ENCODE measurements around the gene PDE7B.
"Not testable (repeated sequence)": the region's sequence is repeated elsewhere in the genome, so short reads cannot be mapped to it uniquely, and the experiment has no call there.

The PDE7B gene

DNA sequence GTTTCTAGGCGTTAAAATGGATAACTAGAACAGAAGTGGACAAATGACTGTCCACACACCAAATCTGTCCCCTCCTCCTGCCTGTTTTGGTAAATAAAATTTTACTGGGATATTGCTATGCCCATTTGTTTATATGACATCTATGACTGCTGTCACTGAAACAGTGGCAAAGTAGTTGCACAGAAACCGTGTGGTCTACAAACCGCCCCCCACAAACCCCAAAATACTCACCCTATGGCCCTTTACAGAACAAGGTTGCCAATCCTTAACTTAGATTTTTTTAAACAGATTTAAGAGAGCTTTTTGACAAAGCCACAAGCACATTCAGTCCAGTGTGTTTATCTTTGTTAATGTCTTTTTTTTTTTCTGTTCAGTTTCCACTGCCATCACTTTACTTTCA, 260.8 kb downstream of the PDE7B start:
- DNase-seq (ENCODE audit: low read depth, low spot score), result no peak
- H3K4me3 ChIP-seq (ENCODE audit: low read length), result no peak overlapping the region

DNA sequence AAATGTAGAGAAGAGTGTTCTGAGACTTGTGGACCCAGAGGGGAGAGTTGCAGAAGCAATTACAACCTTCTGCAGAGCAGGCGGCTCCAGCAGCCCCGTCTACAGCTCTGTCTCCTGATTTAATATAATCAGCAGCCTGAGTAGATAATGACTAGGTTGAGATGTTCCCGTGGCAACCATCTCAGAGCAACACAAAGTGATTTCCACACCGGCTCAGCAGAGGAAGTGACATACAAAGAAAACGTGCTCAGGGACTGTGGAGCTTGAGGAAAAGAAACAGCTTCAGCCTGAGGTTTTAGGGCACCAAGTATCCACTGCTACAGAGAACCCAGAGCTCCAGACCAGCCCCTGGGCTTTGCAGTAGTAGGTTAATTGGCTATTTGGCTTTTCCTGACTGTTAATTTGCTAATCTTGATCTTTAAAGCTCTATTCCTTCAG, 262.3 kb downstream of the PDE7B start:
- DNase-seq (ENCODE audit: low read depth, low spot score), result peak; percentile 28
- H3K4me3 ChIP-seq (ENCODE audit: low read length), result no peak overlapping the region

GRCh38 chr6:136114661-136115060, 263.2 kb downstream of the PDE7B start:
- DNase-seq (ENCODE audit: low read depth, low spot score), result no peak
- no peak overlapping the region for H3K4me3 ChIP-seq (ENCODE audit: low read length)

DNA sequence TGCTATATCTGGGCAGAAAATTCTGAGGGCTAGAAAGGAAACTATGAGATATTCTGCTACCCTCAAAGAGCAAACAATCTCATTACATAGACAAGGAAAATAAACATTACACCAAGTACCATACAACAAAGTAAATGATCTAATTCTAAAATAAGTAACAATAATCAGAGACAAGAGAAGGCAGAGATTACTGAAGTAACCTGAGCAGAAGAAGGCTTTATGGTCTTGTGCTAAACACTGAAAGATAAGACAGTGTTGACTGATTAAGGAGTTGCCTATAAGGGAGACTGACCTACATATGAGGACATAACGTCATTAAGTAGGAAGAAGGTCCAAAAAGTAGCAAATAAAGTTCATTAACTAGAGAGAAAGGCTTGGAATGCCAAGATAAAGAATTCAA, 264.4 kb downstream of the PDE7B start:
- no peak overlapping the region for H3K4me3 ChIP-seq (ENCODE audit: low read length)
- DNase-seq (ENCODE audit: low read depth, low spot score), result no peak

- DNase-seq (ENCODE audit: low read depth, low spot score), result no peak
- H3K4me3 ChIP-seq (ENCODE audit: low read length), result no peak overlapping the region
Observed at GRCh38 chr6:136117081-136117480, 265.6 kb downstream of the PDE7B start.

DNA sequence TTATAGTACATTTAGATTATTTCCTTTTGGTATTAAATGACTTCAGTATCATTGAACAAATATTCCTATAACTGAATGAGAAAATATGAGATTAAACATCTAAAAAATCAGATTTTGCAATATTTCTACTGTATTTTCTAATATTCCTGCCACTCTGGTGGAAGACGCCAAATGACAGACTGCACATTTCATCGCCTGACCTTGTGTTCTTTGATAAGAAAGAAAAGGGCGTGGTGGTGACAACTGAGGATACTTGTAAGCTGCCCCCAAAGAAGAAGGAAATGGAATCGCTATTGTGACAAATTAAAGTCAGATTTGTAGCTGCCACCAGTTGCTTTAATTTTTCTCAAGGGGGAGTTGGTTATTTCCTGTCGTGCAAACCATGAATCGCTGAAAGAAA, 267.3 kb downstream of the PDE7B start:
- DNase-seq (ENCODE audit: low read depth, low spot score), result no peak
- H3K4me3 ChIP-seq (ENCODE audit: low read length), result no peak overlapping the region

DNA sequence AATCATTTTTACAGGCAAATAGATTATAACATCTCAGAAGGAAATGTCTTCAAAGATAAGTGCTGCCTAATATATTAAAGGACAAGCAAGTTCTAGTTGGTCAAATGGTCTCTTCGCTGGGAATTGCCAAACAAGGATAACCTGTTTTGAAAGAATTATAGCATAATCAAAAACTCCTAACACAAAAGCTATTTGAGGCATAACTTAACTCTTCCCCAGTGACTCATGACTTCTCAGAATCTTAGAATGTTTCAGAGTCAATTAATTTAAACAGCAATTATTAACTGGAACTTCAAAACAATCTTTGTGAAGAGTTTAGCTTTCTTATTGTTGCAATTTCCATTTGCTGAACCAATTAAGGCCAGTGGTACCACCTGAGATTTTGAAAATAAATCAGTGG, 272.0 kb downstream of the PDE7B start:
- no peak overlapping the region for H3K4me3 ChIP-seq (ENCODE audit: low read length)
- no peak for DNase-seq (ENCODE audit: low read depth, low spot score)

DNA sequence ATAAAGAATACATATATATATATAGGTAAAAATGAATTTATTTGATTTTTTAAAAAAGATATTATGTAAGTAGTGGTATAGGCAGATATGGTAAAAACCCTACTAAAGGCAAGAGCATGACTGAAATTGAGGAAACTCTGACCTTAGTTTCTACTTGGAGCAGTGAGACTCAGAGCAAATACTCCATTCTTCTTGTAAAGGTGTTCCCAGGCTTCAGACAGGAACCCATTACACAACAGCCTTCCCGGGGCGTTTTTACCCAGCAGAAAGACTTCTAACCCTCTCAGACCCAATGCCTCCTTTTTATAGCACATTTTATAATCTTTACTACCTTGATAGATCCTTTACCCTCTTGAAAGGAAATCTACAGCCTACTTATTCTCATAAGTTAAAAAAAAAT, 274.1 kb downstream of the PDE7B start:
- H3K4me3 ChIP-seq (ENCODE audit: low read length), result no peak overlapping the region
- DNase-seq (ENCODE audit: low read depth, low spot score), result no peak

- no peak overlapping the region for H3K4me3 ChIP-seq (ENCODE audit: low read length)
- no peak for DNase-seq (ENCODE audit: low read depth, low spot score)
Observed at GRCh38 chr6:136127873-136128272, 276.4 kb downstream of the PDE7B start.

DNA sequence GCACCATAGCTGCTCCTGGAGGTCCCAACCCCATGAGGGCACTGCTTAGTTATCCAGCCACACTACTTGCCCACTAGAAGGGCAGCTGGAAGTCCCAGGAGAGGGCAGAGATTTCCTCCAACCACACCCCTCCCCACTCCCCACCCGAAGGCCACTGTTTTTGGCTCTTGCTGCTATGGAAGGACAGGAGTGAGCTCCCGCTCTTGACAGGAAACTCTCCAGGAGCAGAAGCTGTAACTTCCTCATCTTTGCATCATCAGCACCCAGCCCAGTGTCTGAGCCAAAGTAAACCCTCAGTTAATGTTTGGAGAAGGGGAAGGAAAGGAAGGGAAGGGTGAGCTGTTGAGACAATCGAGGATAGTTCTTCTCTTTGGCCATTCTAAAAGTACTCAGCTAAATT, 277.9 kb downstream of the PDE7B start:
- H3K4me3 ChIP-seq (ENCODE audit: low read length), result no peak overlapping the region
- no peak for DNase-seq (ENCODE audit: low read depth, low spot score)

- DNase-seq (ENCODE audit: low read depth, low spot score), result no peak
- H3K4me3 ChIP-seq (ENCODE audit: low read length), result no peak overlapping the region
Observed at GRCh38 chr6:136134268-136134667, 282.8 kb downstream of the PDE7B start.

GRCh38 chr6:136134751-136135150, 283.2 kb downstream of the PDE7B start:
- DNase-seq (ENCODE audit: low read depth, low spot score), result no peak
- H3K4me3 ChIP-seq (ENCODE audit: low read length), result no peak overlapping the region

DNA sequence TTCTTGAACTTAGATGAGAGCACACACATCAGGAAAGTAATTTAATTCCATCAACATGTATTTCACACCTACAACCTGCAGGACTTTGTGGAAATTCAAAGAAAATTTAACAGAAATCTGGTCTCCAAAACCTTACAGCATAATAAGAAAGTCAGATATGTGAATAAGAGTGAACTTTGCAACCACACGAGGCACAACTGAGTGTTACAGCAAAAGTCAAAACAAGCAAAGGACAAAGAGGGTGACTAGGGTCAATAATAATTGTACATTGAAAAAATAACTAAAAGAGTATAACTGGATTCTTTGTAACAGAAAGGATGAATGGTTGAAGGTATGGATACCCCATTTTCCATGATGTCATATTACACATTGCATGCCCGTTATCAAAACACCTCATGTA, 284.8 kb downstream of the PDE7B start:
- H3K4me3 ChIP-seq (ENCODE audit: low read length), result no peak overlapping the region
- DNase-seq (ENCODE audit: low read depth, low spot score), result no peak

DNA sequence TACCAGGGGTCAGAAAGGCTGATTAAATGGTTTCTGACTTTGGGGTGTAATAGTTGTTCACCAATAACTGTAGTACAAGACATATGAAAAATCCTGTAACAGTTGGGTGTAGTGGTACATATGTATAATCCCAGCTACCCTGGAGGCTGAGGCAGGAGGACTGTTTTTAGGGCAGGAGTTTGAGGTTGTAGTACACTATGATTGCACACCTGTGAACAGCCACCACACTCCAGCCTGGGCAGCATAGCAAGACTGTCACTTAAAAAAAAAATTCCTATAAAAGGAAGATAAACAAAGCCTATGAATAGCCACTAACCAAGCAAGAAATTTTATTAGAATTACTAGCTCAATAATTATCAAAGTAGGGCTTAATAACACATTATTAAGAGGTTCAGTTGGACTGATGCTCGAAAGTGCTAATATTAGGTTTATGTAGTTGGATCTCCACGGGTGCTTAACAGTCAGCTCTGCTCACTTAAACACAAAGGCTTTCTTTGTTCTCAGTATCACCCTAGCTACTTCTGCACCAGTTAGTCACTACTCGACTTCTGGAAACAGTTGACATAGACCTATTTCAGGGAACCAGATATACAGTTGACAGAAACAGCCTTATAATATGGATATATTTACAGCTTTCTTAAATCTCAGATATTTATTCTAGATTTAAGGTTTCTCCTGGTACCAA, 285.6 kb downstream of the PDE7B start:
- no peak overlapping the region for H3K4me3 ChIP-seq (ENCODE audit: low read length)
- no peak for DNase-seq (ENCODE audit: low read depth, low spot score)

DNA sequence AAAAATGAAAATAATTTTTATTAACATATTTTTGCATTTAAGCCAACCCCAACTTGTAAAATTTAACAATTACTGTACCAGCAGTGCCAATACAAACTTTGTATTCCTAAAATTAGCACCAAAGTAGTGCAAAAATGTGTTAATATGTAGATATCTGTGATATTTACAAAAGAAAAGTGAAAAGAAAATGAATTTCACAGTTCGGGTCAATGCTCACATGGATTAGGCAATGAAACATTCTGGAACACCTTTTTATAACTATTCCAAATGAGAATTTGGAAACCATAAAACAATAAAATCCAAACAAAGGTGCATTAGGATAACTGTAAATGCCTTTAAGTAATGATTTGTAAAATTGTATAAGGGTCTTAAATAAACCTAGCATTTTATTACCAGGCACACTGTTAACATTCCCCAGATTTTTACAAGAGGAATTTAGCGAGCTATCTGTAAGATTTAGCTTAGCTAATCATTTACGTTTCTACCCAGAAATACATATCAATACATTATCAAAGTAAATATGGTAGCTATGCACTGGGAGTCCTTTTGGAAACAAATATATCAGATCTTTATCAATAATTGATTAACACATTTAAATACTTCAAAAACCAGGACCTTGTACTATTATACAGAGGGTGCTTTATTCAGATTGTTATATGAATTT, 286.4 kb downstream of the PDE7B start:
- no peak overlapping the region for H3K4me3 ChIP-seq (ENCODE audit: low read length)
- DNase-seq (ENCODE audit: low read depth, low spot score), result no peak

GRCh38 chr6:136139111-136139510, 287.6 kb downstream of the PDE7B start:
- not testable (repeated sequence) for H3K4me3 ChIP-seq (ENCODE audit: low read length); DNase-seq (ENCODE audit: low read depth, low spot score)

- DNase-seq (ENCODE audit: low read depth, low spot score), result no peak
- no peak overlapping the region for H3K4me3 ChIP-seq (ENCODE audit: low read length)
Observed at GRCh38 chr6:136144251-136145023, 292.9 kb downstream of the PDE7B start.

- DNase-seq (ENCODE audit: low read depth, low spot score), result no peak
- no peak overlapping the region for H3K4me3 ChIP-seq (ENCODE audit: low read length)
Observed at GRCh38 chr6:136146130-136146529, 294.6 kb downstream of the PDE7B start.

GRCh38 chr6:136147342-136147741, 295.8 kb downstream of the PDE7B start:
- H3K4me3 ChIP-seq (ENCODE audit: low read length), result no peak overlapping the region
- DNase-seq (ENCODE audit: low read depth, low spot score), result no peak

DNA sequence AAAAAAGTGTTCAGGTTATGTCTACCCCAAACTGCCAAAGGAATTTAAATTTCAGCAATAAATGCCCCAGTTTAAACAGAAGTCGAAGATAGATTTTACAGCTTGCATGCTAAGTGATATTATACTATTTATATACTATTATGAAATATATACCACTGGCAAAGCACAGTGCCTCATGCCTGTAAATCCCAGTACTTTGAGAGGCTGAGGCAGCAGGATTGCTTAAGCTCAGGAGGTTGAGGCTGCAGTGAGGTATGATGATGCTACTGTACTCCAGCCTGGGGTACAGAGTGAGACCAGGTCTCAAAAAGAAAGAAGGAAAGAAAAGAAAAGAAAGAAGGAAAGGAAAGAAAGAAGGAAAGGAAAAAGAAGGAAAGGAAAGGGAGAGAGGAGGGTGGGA, 296.6 kb downstream of the PDE7B start:
- H3K4me3 ChIP-seq (ENCODE audit: low read length), result no peak overlapping the region
- no peak for DNase-seq (ENCODE audit: low read depth, low spot score)
